GM10248 (cell line): Measurements from ENCODE around the gene DMRTB1.

Experiments used
- CTCF ChIA-PET: fragments of 300-600 bp; sonication (Branson Sonifier 250); formaldehyde crosslinking; extraction: SDS; loops from one replicate; lab custom pipeline; 2021; ENCODE audit warnings: antibody characterized with exemption; lab: Yijun Ruan, JAX
- POLR2A ChIA-PET: fragments of 350-650 bp; sonication (Branson Sonifier 250); formaldehyde crosslinking; extraction: SDS; loops from one replicate; lab custom pipeline; 2020; ENCODE audit warnings: antibody characterized with exemption; lab: Yijun Ruan, JAX
- DNase-seq: peaks from one replicate; pipeline ENCODE4 v3.0.0; 2012; ENCODE audit errors: extremely low spot score
- CTCF ChIP-seq: IDR thresholded peaks from 2 replicates; pipeline ENCODE4 v1.5.1; 2012; ENCODE audit warnings: mild to moderate bottlenecking, low read depth; ENCODE audit errors: extremely low read depth, missing control alignments, control extremely low read depth

The DMRTB1 gene

GRCh38 chr1:53483170-53483569 is 24.0 kb downstream of the DMRTB1 start:
- no peak for TF ChIP-seq CTCF
- ChIA-PET CTCF (interaction anchor here (0.8 kb wide), 1 partner anchor 18 kb away, joined by 3 read pairs; no protein-coding TSS in a partner anchor), POLR2A (no interaction called here)
- DNase-seq = no peak

DNA sequence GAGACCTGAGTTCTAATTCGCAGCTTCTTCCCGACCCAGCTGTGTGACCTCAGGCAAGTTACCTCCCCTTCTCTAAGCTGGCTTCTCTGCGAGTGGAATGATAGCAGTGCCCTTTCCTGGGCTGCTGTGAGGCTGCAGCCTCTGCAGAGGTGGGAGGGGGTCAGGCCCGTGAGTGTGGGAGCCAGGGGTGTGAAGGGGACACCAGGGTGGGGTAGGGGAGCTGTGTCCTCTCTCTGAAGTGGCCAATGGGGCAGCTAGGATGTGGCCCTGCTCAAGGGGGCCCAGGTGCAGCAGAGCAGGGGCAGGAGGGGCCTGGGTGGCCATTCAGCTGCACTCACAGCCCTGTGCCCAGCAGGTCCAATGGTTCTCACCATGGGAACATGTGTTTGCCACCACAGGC is 24.5 kb downstream of the DMRTB1 start:
- CTCF ChIA-PET = interaction anchor here (0.8 to 3.8 kb wide), 3 partner anchors 11 to 19 kb away, joined by 3 to 13 read pairs (median 4); no protein-coding TSS in a partner anchor
- TF ChIP-seq CTCF = no peak
- no peak for DNase-seq
- POLR2A ChIA-PET = no interaction called here

- ChIA-PET POLR2A (no interaction called here), CTCF (interaction anchor here (0.7 to 3.8 kb wide), 9 partner anchors 10 to 271 kb away, joined by 3 to 17 read pairs (median 4); no protein-coding TSS in a partner anchor)
- DNase-seq = no peak
- TF ChIP-seq CTCF = peak; percentile 11
Measured at GRCh38 chr1:53484705-53485477, 25.7 kb downstream of the DMRTB1 start.

- CTCF ChIA-PET = interaction anchor here (0.8 to 3.8 kb wide), 12 partner anchors 8 to 280 kb away, joined by 3 to 17 read pairs (median 4); no protein-coding TSS in a partner anchor
- DNase-seq = peak; percentile 83
- POLR2A ChIA-PET = no interaction called here
- peak; percentile 85 for TF ChIP-seq CTCF
Measured at GRCh38 chr1:53485478-53486394, 26.5 kb downstream of the DMRTB1 start.

GRCh38 chr1:53486395-53487026 is 27.3 kb downstream of the DMRTB1 start:
- CTCF ChIA-PET = interaction anchor here (0.8 to 3.8 kb wide), 10 partner anchors 9 to 280 kb away, joined by 3 to 17 read pairs (median 4); no protein-coding TSS in a partner anchor
- TF ChIP-seq CTCF = no peak
- no peak for DNase-seq
- POLR2A ChIA-PET = no interaction called here

- POLR2A ChIA-PET = no interaction called here
- DNase-seq = no peak
- CTCF ChIA-PET = no interaction called here
- no peak for TF ChIP-seq CTCF
Measured at GRCh38 chr1:53490351-53490750, 31.2 kb downstream of the DMRTB1 start.
